GM10847 (cell line): ENCODE measurements around the gene ZNF22.

Experiments used
- POLR2A ChIP-seq: IDR thresholded peaks from 2 replicates; pipeline ENCODE4 v1.6.1; 2011; ENCODE audit not compliant: insufficient read length; ENCODE audit errors: extremely low read depth

The ZNF22 gene

GRCh38 chr10:45003432-45004000 is 2.8 kb downstream of the ZNF22 start:
- no peak for TF ChIP-seq POLR2A

GRCh38 chr10:45004661-45005060 is 3.9 kb downstream of the ZNF22 start:
- TF ChIP-seq POLR2A = no peak

DNA sequence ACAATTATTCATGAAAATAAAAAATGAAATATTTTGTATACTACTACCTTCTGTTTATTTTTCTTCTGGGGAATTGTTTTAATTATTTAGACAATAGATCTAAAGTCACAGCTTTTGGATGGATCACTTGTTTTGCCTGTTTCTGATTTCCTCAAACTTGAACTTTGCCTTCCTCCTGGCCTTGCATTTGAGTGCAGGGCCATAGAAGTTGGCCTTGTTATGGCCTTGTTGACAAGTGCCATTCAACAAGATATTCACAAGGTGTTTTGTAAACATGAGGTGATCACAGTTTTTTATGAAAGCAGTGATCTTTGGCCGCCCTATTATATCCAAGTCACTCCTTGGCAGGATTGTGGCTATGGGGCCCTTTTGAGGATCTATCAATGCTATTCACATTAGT is 4.6 kb downstream of the ZNF22 start:
- TF ChIP-seq POLR2A = no peak

DNA sequence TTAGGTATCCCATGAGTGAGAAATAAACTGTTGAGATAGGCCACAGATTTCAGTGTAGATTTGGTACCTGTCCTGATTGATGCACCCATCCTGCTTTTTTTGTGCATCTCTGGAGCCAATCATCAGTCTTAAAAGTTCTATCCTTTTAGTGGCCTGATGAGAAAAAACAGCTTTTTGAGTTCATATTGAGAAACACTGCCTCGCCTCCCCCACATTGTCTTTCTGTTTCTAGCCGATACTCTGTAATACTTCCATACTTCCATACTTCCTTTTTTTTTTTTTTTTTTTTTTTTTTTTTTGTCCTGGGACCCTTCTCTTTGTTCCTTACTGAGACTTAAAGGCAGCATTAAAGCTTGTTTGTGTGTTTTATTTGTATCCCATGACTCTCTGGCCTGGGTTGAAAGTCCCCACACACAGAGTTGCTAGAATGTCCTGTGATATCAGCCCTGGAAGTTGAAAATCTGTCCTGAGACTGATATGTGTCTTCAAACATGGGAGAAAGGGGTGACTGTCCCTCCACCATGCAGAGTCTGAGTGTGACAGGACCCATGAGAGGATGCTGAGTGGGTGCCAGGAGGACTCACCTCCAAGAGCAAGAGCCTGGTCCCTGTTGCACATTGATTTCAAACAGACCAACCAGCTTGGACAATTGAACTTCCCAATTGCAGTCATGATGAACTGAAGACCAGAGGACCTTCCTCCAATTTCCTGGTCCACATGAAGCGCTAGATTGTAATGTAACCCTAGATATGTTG is 5.7 kb downstream of the ZNF22 start:
- TF ChIP-seq POLR2A = no peak

DNA sequence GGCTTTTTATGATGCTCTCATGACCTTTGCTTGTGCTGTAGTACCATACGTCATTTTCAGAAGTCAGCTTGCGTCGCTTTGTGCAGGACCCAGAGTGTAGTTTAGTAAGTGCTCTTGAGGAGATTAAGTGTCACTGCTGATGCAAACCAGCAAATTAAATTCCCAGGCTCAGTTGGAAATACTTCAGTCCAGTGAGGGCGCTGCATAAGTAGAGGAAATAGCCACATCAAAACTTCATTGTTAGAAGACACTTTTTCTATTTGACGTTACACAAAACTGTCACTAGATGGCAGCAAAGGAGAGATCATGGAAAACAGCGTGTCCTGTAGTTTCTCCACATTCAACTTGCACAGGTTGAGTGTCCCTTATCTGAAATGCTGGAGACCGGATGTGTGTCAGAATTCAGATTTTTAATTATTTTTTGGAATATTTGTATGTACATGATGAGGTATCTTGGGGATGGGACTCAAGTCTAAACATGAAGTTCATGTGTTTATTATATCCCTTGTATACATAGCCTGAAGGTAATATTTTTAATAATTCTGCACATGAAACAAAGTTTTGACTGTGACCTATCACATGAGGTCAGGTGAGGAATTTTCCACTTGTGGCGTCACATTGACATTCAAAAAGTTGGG is 7.9 kb downstream of the ZNF22 start:
- TF ChIP-seq POLR2A = no peak

GRCh38 chr10:45015590-45015989 is 14.9 kb downstream of the ZNF22 start:
- no peak for TF ChIP-seq POLR2A

- no peak for TF ChIP-seq POLR2A
These were observed 22.7 kb downstream of the ZNF22 start for GRCh38 chr10:45023426-45023825.

- no peak for TF ChIP-seq POLR2A
These were observed 33.6 kb downstream of the ZNF22 start for GRCh38 chr10:45034301-45034700.

- TF ChIP-seq POLR2A = no peak
These were observed 35.0 kb downstream of the ZNF22 start for GRCh38 chr10:45035673-45036072.

GRCh38 chr10:45040921-45041542 is 40.3 kb downstream of the ZNF22 start:
- TF ChIP-seq POLR2A = no peak

DNA sequence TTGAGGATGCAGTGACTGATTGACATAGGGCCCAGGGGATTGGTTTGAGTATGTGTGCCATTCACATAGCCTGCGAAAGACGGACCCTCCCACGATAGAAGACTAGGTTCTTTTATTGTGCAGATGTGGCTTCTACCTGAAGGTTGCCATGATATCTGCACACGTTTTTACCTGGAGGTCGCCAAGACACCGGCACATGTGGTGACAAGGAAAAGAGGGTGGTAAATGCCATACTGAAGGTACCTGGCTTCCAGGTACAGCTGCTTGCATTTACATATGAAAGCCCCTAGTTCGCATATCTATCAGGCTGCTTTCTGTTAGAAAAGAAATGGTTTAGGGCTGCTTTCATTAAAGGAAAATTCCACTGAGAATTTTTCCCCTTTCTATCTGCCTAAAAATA is 43.6 kb downstream of the ZNF22 start:
- no peak for TF ChIP-seq POLR2A

- no peak for TF ChIP-seq POLR2A
These were observed 50.0 kb downstream of the ZNF22 start for GRCh38 chr10:45050551-45051235.

GRCh38 chr10:45052700-45053099 is 52.0 kb downstream of the ZNF22 start:
- TF ChIP-seq POLR2A = no peak

DNA sequence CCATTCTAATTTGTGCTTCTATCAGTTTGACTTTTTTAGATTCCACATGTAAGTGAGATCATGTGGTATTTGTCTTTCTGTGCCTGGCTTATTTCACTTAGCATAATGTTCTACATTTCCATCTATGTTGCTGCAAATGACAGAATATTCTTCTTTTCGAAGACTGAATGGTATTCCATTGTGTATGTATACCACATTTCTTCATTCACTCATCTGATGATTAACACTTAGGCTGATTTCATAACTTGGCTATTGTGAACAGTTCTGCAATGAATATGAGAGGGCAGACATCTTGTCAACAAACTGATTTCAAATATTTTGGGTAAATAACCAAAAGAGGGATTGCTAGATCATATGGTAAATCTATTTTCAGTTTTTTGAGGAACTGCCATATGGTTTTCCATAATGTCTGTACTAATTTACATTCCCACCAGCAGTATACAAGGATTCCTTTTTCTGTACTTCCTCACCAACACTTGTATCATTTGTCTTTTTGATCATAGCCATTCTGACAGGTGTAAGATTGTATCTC is 52.9 kb downstream of the ZNF22 start:
- no peak for TF ChIP-seq POLR2A
